HG03060 (cell line): ENCODE data around the gene SPHK1.

Experiments used
- ATAC-seq: cut with Tn5 transposase; IDR thresholded peaks from one replicate; pipeline ENCODE4 v1.9.1; 2021; ENCODE audit warnings: low read depth, moderate number of reproducible peaks; ENCODE audit not compliant: unreplicated experiment

Gene SPHK1

GRCh38 chr17:76405607-76405966 lies 21.2 kb downstream of the SPHK1 start:
- no peak for ATAC-seq

GRCh38 chr17:76405967-76406647 lies 21.7 kb downstream of the SPHK1 start:
- no peak for ATAC-seq

DNA sequence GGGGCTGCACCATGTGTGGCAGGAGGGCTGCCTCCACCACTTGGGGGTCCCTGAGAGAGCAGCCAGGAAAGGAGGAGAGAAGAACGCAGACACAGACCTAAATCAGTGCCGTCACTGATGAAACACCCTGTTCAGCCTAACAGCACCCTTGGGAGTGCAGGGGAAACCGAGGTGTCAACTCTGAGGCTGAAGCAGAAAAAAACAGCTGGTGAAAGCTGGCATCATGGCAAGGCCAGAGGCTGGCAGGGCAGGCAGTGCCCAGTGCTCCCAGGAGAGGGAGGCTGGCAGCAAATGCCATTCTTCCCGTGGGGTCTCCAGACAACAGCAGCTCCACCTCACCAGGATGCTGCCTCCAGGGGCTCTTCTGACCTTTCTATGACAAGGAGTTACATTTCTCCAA lies 23.1 kb downstream of the SPHK1 start:
- ATAC-seq = no peak

- no peak for ATAC-seq
Measured at GRCh38 chr17:76408037-76408849, 23.8 kb downstream of the SPHK1 start.

DNA sequence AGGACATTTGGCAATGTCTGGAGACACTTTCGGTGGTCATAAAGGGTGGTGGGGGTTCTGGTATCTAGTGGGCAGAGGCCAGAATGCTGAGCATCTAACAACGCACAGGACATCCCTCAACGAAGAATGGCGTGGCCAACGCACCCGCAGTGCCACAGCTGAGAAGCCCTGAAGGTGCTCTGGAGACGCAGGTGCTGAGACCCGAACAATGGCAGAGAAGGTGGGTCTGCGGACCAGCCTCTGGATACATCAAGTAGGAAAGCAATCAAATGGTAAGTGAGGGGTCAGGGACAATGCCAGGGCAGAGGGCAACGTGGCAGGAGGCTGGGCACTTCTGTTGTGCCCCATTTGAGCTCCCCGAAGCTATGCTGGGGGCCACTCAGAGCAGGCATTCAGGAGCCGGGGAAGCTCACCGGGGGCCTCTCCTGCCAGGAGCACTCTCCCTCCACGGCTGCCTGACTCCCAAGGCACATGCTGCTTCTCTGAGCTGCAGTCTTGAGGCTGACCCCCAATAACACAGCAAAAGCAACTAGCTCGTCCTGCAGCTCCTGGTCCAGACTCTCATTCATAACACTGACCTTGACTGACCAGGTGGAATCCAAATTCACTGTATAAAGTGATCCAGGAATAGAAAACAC lies 26.0 kb downstream of the SPHK1 start:
- no peak for ATAC-seq

DNA sequence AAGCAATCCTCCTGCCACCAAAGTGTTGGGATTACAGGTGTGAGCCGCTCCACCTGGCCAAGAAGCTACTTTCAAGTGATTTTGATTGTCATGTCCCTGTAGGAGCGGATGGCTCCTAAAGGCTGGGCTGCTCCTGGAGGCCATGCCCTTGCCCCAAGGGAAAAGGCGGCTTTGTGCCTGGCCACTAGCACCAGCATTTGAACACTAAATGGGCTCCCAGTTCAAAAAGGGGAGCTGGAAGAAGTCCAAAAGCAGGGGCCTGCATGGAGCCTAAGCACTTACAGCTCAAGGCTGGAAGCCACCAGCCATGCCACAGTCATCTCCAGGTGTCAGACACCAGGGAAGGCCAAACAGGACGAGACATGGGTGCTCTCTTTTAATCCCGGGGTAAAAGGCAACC lies 26.8 kb downstream of the SPHK1 start:
- ATAC-seq = no peak

DNA sequence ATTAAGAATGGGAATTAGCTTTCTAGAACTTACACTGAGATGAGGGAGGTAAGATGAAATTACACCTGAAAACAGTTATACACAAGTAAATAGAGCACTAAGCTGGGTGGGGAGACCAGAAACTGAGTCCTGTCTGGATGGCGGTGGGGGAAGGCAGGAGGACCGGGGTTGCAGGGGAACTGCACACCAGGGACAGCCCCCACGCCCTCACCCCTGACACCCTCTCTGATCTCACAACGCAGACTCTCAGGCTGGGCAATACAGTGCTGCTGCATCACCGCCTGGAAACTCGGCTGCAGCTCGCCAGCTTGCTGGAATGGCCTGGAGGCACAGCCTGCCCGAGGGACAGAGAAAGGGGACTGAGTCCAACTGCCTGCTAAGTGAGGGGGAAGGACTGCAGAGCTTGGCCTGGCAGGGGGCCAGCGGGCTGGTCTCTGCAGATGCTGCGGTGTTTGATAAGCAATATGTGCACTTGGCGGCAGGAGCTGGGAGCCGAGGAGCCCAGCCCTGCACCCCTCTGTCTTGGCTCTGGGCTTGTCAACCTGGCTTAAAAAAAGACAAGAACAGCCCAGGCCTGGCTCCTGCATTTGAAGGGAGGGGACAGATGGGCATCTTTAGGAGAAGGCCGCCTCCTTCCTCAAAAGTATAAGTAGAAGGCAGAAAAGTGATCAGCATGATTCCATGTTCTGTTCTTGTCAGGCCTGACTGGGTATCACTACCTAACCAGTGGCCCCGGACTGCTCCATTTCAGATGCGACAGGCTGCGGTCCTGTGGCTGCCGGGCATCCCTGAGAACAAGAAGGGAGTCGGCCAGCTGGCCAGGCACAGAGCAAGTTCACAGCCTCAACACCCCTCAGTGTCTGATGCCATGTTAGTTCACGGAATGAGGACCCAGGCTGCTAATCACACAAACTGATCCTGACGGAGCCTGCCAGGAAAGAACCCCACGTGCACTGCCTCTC lies 30.2 kb downstream of the SPHK1 start:
- no peak for ATAC-seq

DNA sequence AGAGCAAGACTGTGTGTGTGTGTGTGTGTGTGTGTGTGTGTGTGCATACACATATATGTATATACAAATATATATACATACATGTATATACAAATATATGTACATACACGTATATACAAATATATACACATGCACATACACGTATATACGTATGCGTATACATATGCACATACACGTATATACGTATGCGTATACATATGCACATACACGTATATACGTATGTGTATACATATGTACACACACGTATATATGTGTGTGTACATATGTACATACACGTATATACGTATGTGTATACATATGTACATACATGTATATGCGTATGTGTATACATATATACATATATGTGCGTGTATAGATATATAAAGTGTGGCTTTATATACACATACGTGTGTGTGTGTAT lies 31.4 kb downstream of the SPHK1 start:
- ATAC-seq = no peak

DNA sequence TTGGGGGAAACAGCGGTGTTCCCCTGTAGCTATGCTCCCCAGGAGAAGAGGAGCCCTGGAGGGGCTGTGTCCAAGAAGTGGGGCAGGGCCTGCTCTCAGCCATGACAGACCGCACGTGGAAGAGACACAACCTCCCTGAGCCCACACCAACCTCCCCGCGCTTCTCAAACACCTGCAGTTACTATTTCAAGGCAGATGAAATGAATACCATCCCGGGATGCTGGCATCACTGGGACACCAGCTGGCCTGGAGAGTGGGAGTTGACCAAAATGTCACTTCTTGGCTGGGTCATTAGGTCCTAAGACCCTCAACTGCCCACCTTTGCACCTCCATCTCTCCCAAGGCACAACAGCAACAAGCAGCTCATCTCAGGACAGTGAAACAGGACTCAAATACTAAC lies 32.0 kb downstream of the SPHK1 start:
- no peak for ATAC-seq

- ATAC-seq = no peak
Measured at GRCh38 chr17:76416899-76417298, 32.5 kb downstream of the SPHK1 start.

- no peak for ATAC-seq
Measured at GRCh38 chr17:76417499-76418143, 33.2 kb downstream of the SPHK1 start.

DNA sequence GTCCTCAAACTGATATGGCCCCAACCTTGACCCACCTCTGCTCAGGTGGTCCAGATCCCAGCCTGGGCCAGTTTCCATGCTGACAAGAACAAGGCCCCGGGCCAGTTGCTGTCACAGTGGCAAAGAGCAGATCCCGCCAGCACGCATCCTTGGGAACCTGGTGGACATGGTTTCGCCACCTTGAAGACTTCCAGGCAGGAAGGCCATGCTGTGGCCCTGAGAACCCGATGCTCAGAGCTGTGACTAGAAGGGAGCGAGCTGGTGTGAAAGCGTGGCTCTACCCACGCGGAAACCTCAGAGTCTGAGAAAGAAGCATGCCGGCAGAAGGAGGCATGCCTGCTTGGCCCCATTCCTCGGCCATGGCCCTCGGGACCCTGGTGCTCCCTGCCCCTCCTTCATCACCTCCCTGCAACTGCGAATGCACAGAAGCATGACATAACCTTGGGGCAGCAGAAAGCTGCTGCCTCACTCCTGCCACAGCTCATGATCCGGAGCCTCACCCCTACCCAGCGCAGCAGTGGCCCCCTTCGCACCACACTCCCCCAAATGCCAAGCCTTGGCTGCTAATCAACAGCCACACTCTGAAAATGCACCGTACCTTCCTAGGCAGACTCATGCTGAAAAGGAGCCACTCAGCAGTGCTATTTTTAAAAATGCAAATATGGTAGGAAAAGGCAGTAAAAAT lies 35.3 kb downstream of the SPHK1 start:
- no peak for ATAC-seq

GRCh38 chr17:76420356-76421043 lies 36.1 kb downstream of the SPHK1 start:
- no peak for ATAC-seq

DNA sequence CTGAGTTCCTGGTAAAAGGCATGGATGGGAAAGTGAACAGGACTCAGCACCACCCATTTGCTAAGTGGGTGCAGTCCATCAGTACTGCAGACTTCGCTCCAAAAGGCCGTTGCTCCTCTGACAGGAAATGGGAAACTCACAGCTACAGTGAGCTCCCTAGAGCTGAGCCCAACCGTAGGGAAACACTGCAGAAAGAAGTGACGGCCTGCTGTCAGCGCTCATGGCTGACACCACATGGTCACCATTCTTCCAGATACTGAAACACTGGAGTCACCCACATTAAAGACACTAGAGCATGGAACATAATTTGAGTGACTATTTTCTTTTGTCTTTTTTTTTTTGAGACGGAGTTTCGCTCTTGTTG lies 36.6 kb downstream of the SPHK1 start:
- ATAC-seq = no peak

GRCh38 chr17:76422406-76422805 lies 38.0 kb downstream of the SPHK1 start:
- no peak for ATAC-seq

DNA sequence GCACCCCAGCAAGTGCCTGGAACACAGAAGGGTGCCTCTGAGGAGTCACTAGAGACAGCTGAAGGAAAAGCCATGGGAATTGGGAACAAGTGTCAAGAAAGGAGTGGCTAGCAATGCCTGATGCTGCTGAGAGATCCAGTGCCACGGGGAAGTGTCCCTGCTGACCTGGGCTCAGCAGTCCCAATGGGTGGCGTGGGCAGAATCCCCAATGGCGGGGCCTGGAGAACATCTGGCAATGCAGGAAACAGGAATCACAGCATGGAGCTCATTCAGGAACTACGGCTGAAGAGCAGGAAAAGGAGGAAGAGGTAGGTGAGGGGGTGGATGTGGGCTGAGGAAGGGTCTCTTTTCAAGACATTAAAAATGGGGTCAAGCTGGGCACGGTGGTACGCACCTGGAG lies 38.5 kb downstream of the SPHK1 start:
- no peak for ATAC-seq

GRCh38 chr17:76426853-76427252 lies 42.4 kb downstream of the SPHK1 start:
- ATAC-seq = no peak

DNA sequence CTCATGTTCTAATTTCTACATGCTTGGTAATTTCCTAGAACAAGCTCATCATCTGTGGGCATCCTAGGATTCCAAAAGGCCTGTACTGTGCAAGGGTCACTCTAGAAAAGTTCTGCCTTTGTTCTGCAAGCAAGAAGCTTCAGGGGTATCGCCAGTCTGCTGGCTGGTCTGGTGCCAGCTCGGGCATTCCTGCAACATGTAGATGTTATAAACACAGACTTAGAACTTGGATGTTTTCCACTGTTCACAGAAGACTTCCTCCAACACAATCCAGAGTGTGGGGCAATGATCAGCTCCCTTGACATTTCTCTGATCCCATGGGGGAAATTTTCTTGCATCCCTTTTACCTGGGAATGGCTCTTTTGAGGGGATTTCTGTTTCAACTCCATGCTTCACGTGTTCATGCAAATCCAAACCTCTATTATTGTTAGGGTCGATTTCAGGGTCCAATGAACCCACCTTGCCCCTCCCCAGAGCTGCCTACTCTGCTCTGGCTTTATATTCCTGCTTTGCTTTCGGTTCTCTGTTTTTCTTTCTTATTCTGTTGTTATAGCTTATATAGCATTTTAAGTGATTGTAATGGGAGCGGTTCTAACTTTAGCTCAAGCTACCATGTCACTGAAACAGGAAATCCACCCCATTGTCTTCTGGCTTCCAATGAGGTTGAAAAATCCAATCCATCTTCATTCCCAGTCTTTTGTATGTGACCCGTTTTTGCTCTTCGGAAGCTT lies 43.3 kb downstream of the SPHK1 start:
- ATAC-seq = no peak
